GM21367 (cell line): ENCODE results near the gene MSLN.
A peak's percentile ranks its signal among the peaks of the same experiment; 100 is the strongest.
"Not testable (repeated sequence)": the region's sequence is repeated elsewhere in the genome, so short reads cannot be mapped to it uniquely, and the experiment has no call there.

Experiments
- ATAC-seq: cut with Tn5 transposase; IDR thresholded peaks from one replicate; pipeline ENCODE4 v1.9.1; 2021; ENCODE audit not compliant: unreplicated experiment

MSLN gene

GRCh38 chr16:760545-761343 is at the start of gene MSLN:
Gene MSLN (plus strand): TSS chr16:760734. CDS start chr16:762681, 1,947 bp downstream.
- ATAC-seq, result no peak

- no peak for ATAC-seq
These were observed 49.5 kb upstream of the MSLN start for GRCh38 chr16:711084-711483.

GRCh38 chr16:711548-712320 is 48.8 kb upstream of the MSLN start:
- ATAC-seq, result no peak

GRCh38 chr16:712740-713250 is 47.7 kb upstream of the MSLN start:
- ATAC-seq, result not testable (repeated sequence)

- no peak for ATAC-seq
These were observed 46.5 kb upstream of the MSLN start for GRCh38 chr16:714079-714478.

- ATAC-seq, result peak; percentile 56
These were observed 45.7 kb upstream of the MSLN start, which contains the start of gene METRN for GRCh38 chr16:714558-715476. Gene METRN (plus strand): TSS chr16:715118. CDS start chr16:715290, 172 bp downstream.

- ATAC-seq, result no peak
These were observed 44.9 kb upstream of the MSLN start for GRCh38 chr16:715477-716199.

GRCh38 chr16:716200-716568 is 44.4 kb upstream of the MSLN start:
- no peak for ATAC-seq

GRCh38 chr16:716768-717325 is 43.7 kb upstream of the MSLN start:
- no peak for ATAC-seq

GRCh38 chr16:717450-718245 is 42.9 kb upstream of the MSLN start:
- no peak for ATAC-seq

GRCh38 chr16:718389-718788 is 42.1 kb upstream of the MSLN start:
- no peak for ATAC-seq

GRCh38 chr16:718922-719321 is 41.6 kb upstream of the MSLN start:
- no peak for ATAC-seq

- ATAC-seq, result no peak
These were observed 40.6 kb upstream of the MSLN start for GRCh38 chr16:719815-720446.

GRCh38 chr16:720447-720989 is 40.0 kb upstream of the MSLN start:
- peak; percentile 8 for ATAC-seq

GRCh38 chr16:720990-721764 is 39.4 kb upstream of the MSLN start, which contains the start of gene ANTKMT:
Gene ANTKMT (plus strand): TSS chr16:721146. CDS start chr16:721275, 129 bp downstream.
- ATAC-seq, result peak; percentile 48

- no peak for ATAC-seq
These were observed 38.6 kb upstream of the MSLN start for GRCh38 chr16:721765-722540.
